HG03520 (cell line): ENCODE data around the gene NUDT3.
"Not testable (repeated sequence)": the region's sequence is repeated elsewhere in the genome, so short reads cannot be mapped to it uniquely, and the experiment has no call there.

ENCODE experiments used
- ATAC-seq: cut with Tn5 transposase; IDR thresholded peaks from one replicate; pipeline ENCODE4 v1.9.1; 2021; ENCODE audit warnings: mild to moderate bottlenecking, moderate library complexity; ENCODE audit not compliant: unreplicated experiment

Gene NUDT3

DNA sequence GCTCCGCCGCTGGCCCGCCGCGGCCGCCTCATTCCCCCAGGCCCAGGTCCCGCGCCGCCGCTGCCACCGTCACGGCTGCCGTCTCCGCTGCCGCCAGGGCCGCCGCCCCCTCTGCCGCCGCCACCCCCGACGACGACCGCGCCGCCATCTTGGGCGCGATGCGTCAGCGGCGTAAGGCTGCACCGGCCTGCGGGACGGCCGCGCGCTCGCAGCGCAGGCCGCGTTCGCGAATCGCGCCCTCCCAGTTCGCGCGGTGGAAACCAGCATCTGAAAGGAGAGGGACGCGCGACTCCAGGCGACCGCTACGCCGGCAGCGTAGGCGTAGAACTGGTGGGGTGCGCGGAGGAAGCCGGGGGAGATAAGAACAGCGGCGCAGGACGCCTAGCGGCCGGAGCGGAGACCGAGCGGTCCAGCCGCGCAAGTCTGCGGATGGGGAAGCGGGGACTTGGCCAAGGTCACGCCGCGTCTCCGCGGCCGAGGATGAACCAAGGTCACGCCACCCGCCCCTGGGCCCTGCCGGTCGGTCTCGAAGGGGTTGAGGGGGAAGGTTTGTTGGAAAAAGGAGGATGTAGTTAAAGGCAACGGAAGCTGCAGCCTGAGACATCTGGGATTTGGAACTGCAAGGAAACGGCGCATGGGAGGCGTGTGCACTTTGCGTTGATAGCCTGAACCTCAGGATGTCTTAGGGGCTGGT lies at the start of gene NUDT3:
TSS of gene NUDT3 (minus strand) at position 173 of the 694 bp plus-strand sequence. CDS start 307 bp downstream, outside the sequence.
- peak; percentile 85 for ATAC-seq

DNA sequence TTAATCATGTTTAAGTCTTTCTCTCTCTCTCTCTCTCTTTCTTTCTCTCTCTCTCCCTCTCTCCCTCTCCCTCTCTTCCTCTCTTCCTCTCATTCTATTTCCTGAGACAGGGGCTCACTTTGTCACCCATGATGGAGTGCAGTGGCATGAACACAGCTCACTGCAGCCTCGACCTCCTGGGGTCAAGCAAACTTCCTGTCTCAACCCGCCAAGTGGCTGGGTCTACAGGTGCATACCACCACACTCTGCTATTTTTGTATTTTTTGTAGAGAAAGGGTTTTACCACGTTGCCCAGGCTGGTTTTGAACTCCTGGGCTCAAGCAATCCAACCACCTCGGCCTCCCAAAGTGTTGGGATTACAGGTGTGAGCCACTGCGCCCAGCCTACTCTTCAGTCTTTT lies 49.1 kb upstream of the NUDT3 start:
- no peak for ATAC-seq

DNA sequence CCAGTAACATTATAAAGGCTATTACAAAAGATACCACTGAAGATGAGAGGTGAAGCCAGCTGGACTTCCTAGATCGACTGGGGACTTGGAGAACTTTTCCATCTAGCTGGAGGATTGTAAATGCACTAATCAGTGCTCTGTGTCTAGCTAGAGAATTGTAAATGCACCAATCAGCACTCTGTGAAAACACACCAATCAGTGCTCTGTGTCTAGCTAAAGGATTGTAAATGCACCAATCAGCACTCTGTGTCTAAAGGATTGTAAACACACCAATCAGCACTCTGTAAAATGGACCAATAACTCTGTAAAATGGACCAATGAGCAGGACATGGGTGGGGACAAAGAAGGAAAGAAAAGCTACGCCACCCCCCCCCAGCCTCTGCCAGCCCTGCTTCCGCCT lies 47.0 kb upstream of the NUDT3 start:
- ATAC-seq = no peak

DNA sequence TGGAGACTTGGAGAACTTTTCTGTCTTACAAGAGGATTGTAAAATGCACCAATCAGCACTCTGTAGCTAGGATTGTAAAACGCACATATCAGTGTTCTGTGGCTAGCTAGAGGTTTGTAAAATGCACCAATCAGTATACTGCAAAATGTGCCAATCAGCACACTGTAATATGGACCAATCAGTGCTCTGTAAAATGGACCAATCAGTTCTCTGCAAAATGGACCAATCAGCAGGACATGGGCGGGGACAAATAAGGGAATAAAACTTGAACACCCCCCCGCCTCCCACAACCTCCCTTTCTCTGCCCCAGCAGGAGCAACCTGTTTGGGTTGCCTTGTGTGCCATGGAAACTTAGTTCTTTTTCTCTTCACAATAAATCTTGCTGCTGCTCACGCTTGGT lies 46.2 kb upstream of the NUDT3 start:
- ATAC-seq = no peak

DNA sequence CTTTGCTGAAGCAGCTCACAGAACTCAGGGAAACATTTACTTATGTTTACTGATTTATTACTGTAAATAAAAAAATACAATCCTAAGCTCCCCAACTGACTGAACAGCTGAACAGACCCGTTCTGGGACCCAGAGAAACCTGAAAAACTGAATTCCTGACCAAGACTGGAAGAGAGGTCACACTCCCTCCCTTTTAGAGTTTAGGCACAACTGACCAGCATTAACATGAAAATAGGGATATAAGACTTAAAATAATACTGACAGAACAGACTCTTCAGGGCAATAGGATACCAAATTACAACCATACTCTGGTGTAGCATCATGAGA lies 45.1 kb upstream of the NUDT3 start:
- ATAC-seq = no peak

DNA sequence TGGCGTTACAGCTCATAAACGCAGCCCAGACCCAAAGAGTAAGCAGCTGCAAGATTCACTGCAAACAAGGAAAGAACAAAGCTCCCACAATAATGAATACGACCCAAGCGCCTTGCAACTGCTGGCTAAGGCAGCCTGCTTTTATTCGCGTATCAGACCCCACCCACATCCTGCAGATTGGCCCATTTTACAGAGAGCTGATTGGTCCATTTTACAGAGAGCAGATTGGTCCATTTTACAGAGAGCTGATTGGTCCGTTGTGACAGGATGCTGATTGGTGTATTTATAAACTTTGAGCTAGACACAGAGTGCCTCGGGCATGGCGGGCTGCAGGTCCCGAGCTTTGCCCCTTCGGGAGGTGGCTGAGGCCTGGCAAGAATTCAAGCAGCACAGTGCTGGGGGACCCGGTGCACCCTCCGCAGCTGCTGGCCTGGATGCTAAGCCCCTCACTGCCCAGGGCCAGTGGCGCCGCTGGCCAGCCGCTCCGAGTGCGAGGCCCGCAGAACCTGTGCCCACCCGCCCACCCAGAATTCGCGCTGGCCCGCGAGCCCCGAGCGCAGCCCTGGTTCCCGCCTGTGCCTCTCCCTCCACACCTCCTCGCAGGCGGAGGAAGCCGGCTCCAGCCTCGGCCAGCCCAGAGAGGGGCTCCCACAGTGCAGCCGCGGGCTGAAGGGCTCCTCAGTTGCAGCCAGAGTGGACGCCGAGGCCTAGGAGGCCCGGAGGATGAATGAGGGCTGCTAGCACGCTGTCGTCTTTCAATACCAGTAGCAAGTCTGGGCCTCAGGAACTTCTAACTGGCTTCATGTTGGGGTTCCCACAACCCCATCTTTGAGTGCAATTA lies 44.6 kb upstream of the NUDT3 start:
- ATAC-seq = no peak

DNA sequence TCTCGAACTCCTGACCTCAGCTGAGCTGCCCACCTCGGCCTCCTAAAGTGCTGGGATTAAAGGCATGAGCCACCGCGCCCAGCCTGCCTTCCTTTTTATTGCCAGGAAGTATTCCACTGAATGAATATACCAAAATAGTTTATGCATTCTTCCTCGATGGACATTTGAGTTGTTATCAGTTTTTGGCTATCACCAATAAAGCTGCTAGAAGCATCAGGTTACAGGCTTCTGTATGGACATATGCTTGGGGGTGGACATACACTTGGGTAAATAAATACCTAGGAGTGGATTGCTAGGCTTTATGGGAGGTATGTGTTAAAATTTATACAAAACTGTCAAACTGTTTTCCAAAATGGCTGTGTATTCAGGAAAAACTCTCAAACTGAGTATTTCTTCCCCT lies 43.4 kb upstream of the NUDT3 start:
- no peak for ATAC-seq

DNA sequence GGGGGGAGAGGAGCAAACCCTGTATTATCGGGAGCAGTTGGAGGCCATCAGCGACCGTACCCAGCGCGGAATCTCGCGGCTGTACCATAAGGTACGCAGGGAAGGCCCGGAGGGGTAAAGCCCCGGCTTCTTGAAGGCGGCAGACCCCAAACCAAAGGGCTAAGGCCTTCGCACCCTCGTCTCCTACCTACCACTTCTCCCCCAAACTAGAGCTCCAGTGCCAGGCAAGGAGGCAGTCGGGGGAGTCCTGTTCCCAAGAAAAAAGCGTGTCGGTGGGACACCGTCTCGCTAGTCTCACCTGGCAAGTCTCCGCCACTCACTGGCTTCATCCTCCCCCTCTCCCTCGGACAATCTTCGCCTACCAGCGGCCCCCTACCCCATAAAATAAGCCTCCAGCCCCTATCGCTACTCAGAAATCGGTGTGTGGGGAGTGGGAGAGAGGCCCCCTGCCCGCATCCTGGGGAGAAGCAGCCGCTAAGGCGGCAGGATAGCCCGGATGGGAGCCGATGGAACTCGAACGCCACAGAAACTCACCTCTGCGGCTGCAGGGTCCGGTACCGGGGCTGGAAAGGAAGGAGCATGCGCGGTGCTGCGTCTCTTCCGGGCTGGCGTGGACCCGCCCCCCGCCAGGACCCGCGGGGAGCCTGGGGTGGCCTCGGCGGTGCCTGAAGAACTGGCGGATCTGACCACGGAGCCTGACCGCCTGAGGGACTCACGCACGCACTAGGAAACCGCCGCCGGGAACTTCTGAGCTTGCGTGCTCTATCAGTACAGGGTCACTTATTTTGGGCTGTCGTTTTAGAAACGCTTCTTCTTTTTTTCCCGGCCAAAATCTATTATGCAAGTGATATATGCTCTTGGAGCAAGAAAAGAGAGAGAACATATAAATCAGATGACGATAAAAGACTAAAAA lies 33.3 kb upstream of the NUDT3 start, which contains the start of gene RPS10:
TSS of gene RPS10 (minus strand) at position 572 of the 913 bp plus-strand sequence. CDS start 848 bp downstream, outside the sequence.
- peak; percentile 83 for ATAC-seq

DNA sequence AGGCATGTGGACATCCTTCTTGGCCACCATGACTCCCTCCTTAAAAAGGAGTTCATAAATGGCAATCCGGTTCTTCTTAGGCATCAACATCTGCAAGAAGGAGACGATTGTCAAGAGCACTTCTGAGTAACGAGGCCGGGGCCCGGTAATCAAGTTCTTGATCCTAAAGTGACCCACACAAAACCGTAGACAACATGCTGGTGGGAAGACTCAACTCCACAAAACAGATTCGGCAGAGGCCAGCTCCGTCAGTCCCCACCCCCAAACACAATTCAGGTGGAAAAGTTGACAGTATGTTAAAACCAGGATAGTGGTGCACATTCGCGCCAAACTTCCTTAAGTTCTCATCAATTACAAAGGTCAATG lies 32.6 kb upstream of the NUDT3 start:
- no peak for ATAC-seq

DNA sequence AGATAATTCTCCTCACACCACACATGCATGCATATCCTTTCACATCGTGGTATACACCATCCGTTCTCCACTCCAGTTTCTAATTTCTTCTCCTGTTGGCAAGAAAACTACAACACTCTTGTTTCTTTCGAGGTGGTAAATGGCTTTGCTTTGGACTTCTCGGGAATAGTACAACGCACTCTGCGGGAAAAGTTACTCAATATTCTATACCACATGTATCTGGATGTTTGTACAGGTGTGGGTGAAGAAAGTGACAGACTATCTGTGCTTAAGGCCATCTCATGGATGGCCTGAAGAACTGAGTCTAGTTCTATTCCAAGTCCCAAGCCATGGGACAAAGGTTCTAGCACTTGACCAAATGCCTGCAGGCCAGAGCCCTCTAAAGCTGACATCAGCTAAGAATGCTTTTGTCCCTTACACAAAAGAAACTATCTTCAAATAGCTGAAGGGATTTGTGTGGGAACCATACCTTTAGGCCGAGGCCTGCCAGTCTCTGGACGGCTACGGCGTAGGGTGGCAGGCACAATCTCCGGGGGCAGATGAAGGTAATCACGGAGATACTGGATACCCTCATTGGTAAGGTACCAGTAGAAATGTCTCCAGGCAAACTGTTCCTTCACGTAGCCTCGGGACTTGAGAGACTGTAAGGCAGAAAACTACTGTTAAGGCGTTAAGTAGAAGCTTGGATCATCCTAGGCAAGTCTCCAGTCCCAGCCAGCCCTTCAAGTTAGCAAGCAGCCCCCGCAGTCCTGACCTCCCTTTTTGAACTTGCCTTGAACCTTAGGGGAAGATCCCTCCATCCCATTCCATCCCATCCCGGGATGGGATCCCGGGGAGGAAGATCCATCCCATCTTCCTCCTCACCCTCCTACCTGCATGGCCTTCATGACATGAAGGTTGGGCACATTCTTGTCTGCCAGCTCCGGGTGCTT lies 32.0 kb upstream of the NUDT3 start:
- ATAC-seq = no peak

DNA sequence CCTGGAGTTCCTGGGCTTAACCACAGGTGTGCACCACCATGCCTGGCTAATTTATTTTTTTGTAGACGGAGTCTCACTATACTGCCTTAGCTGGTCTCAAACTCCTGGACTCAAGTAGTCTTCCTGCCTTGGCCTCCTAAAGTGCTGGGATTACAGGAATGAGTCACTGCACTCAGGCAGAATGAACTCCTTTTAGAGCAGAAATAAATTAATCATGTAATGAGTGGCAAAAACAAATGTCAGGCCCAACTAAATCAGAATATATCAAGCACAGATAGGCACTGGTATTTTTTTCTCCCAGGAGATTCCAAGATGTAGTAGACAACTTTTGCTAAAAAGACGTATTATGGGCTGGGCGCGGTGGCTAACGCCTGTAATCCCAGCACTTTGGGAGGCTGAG lies 30.8 kb upstream of the NUDT3 start:
- ATAC-seq = no peak

DNA sequence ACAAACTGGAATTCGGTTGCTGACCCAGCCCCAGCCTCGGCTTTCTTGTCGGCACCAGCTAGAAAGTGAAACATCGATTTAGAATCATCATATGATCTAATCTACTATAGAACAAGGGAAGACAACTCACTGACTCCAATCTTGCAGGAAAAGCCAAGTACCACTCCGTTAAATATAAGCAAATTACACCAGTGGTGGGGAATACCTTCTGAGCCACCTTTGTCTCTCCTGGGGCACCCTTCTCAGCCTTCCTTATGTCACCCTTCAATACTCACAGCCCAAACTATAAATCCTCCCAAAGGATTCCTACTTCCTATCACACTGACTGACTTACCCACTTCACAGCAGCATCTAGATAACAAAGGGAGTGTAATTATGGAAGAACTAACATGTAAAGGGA lies 25.9 kb upstream of the NUDT3 start:
- ATAC-seq = no peak

DNA sequence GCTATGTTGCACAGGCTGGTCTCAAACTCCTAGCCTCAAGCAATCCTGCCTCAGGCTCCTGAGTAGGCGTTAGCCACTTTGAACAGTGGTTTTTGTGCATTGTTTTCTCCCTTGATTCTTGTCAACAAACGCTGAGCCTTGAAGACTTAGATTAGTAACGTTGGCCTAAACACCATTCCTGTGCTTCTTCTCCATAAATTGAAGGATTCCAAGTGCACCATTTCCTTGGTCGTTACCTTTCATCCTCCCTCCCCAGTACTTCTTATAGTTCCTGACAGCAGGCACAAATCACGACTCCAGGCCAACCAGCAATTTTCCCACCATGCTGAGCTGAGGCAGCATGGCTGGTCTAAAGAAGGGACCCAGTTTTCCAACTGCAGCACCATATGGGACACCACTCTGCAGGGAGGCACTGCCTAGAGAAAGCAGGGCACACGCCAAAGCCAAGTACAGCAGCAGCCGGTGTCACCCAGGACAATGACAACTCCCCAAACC lies 24.5 kb upstream of the NUDT3 start:
- no peak for ATAC-seq

DNA sequence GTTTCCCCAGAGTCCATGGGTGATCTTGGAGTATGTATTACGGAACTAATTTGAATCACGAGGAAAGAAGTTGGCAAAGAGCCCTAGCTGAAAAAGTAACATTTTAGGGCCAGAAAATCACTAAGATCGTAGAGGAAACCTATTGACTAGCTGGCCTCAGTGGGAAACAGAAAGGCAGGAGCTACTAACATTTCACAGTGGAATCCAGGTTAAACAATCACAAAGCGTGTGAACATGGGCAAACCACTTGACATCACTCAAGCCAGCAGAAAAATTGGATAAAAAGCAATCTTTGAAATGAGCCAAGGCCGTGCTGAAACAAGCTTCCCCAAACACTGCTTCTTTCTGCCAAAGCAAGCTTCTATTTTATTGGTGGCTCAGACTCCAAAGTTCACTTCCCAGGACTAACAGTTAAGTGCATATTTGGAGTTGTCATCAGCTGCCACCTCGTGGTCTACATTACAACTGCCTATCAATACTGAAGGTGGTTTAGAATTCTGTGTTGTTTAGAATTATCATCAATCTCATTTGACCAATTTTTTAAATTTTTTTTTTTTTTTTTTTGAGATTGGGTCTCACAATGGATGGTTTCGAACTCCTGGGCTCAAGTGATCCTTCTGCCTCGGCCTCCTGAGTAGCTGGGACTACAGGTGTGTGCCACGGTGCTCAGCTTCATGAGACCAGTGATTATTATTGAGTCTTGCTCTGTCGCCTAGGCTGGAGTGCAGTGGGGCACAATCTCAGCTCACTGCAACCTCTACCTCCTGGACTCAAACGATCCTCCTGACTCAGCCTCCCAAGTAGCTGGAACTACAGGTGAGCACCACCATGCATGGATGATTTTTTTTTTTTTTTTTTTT lies 22.8 kb upstream of the NUDT3 start:
- ATAC-seq = no peak

DNA sequence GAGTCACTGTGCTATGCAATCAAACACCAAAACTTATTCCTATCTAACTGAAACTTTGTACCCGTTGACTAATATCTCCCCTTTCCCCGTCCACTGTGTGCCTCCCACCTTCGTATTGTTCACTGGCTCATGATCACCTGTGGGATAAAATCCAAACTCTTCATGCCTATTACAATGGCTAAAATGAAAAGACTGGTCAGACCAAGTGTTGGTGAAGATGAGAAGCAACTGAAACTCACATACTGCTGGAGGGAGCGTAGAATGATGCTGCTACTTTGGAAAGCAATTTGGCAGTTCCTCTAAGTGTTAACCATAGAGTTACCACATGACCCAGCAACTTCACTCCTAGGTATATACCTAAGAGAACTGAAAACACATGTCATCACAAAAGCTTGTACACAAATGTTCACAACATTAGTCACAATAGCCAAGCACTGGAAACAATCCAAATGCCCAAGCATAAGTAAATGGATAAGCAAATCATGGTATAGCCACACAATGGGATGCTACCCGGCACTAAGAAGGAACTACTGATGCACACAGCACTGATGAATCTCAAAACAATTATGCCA lies 20.3 kb upstream of the NUDT3 start:
- ATAC-seq = no peak

DNA sequence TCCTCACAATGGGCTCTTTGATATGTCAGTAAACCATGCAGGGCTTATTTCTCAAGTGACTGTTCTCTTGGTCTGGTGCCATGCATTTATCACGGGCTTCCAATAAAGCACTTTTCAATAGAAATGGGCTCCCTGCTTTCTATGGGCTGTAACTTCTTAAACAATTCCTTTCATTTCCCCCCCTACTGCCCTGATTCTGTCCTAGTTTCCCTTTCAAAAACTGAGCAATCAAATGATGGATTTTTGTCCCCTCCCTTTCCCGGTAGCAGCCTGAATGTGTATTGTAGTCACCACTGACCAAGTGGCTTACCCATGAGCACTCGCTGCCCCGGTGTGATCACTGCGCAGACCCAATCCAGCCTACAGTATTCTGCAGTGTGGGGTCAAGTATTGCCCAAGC lies 19.5 kb upstream of the NUDT3 start:
- no peak for ATAC-seq

DNA sequence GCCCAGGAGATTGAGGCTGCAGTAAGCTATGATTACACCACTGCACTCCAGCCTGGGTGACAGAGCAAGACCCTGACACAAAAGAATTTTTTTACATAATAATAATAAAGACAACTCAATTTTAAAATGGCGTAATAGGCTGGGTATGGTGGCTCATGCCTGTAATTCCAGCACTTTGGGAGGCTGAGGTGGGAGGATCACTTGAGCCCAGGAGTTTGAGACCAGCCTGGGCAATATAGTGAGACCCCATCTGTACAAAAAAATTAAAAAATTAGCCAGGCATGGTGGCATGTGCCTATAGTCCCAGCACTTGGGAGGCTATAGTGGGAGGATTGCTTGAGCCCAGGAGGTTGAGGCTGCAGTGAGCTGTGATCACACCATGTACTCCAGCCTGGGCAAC lies 15.4 kb upstream of the NUDT3 start:
- not testable (repeated sequence) for ATAC-seq

DNA sequence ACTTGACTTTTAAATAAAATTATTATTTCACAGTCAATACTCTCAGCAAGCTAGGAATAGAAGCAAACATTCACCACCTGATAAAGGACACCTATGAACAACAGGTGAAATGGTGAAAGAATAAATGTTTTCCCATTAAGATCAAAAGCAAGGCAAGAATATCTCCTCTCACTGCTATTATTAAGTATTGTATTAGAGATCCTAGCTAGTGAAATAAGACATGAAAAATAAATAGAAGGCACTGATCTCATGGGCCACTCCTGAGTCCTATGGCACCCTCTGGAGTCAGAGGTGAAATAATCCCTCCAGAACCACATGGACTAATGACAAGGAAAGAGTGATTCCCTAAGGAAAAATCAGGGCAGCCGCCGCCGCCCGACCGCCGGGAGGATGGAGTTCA lies 4.0 kb upstream of the NUDT3 start:
- ATAC-seq = no peak

DNA sequence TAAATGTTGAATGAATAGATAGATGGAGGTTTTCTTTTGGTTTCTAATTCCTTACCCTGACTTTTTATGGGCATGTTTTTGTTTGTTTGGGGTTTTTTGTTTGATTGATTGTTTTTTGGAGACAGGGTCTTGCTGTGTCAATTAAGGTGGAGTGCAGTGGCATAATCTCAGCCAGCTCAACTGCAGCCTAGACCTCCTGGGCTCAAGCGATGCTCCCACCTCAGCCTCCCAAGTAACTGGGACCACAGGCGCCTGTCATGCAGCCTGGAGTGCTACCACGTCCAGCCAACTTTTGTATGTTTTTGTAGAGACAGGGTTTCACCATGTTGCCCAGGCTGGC lies 1.5 kb upstream of the NUDT3 start:
- no peak for ATAC-seq
